H1 (cell line): ENCODE data around the gene NFYB.

Experiments
- CEBPB ChIP-seq: IDR thresholded peaks from 2 replicates; pipeline ENCODE4 v1.6.1; 2012; ENCODE audit warnings: low read depth, low read length
- CHD2 ChIP-seq: IDR thresholded peaks from 2 replicates; pipeline ENCODE4 v1.6.1; 2012; ENCODE audit warnings: low read length, improper control_type of control experiment
- CTCF ChIP-seq, 3 experiments: IDR thresholded peaks; 1 replicate in 2 of 3; 2 replicates in 1 of 3; pipeline versions ENCODE4 v1.5.1 to v1.6.1; 2011; ENCODE audit warnings: low read length in 3 of 3, mild to moderate bottlenecking in 3 of 3, inconsistent platforms in 2 of 3, low read depth in 1 of 3, moderate library complexity in 1 of 3; ENCODE audit not compliant: insufficient read depth in 1 of 3; ENCODE audit errors: control extremely low read depth in 1 of 3
- E2F6 ChIP-seq: IDR thresholded peaks from 2 replicates; pipeline ENCODE4 v1.6.1; 2012; ENCODE audit warnings: inconsistent platforms
- EP300 ChIP-seq, 2 experiments: IDR thresholded peaks; 1 replicate in 1 of 2; 2 replicates in 1 of 2; pipeline ENCODE4 v1.6.1; 2011 to 2012; ENCODE audit warnings: low read depth in 2 of 2, low read length in 2 of 2, mild to moderate bottlenecking in 2 of 2, borderline replicate concordance in 1 of 2, inconsistent platforms in 1 of 2, moderate library complexity in 1 of 2
- POLR2A ChIP-seq, 2 experiments: IDR thresholded peaks; 1 replicate in 1 of 2; 2 replicates in 1 of 2; pipeline ENCODE4 v1.6.1; 2011; ENCODE audit warnings: low read depth in 2 of 2, low read length in 2 of 2, mild to moderate bottlenecking in 2 of 2; ENCODE audit errors: control extremely low read depth in 1 of 2

- TF ChIP-seq POLR2A (IDR thresholded peaks at IDR 0.05; ENCODE audit: control extremely low read depth in 1 of 2, low read depth in 2 of 2, low read length in 2 of 2) (no peak), E2F6 (no peak), CTCF (IDR thresholded peaks at IDR 0.05; ENCODE audit: control extremely low read depth in 1 of 3, insufficient read depth in 1 of 3, low read depth in 1 of 3, low read length in 3 of 3) (no peak), CEBPB (no peak), EP300 (IDR thresholded peaks at IDR 0.05; ENCODE audit: borderline replicate concordance in 1 of 2, low read depth in 2 of 2, low read length in 2 of 2) (no peak), CHD2 (no peak)
Observed at GRCh38 chr12:104165801-104166200, 27.8 kb upstream of the NFYB start.
